T-helper 2 cell (primary cell): Measurements from ENCODE around the gene CD300LG.

ENCODE experiments used
- DNase-seq, 5 experiments: peaks; one replicate each; pipeline versions ENCODE4 v3.0.0 to v3.0.0-alpha.2; 2012 to 2022

The CD300LG gene

DNA sequence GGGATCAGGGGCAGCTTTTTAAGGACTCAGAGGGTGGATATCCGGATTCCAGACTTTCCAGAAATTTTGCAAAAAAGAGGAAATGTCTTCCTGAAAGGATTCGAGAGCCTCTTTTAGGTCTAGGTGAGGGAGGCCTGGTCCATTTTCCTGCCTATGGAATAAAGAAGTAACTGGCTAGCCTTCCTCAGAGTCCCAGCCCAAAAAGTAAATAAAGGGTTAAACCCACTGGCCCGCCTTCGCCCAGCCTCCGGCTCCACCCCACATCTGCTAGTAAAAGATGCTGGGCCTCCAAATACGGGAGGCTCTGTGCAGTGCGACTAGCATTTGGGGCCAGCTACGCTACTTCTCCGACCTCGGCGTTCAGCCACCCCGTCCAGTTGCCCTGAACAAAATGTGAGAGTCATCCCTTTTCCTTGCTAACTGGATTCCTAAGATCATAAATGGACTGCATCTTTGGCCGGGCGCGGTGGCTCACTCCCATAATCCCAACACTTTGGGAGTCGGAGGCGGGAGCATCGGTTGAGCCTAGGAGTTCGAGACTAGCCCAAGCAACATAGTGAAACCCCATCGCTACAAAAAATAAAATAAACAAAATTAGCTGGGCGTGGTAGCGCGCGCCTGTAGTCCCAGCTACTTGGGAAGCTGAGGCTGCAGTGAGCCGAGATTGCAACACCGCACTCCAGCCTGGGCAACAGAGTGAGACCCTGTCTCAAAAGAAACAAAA is 61.2 kb downstream of the CD300LG start:
- peak in 4 of 5 experiments; percentile 29 to 52 (median 37) for DNase-seq

GRCh38 chr17:43909537-43910231 is 62.7 kb downstream of the CD300LG start:
- DNase-seq, result no peak

- no peak for DNase-seq
These were observed 64.9 kb downstream of the CD300LG start for GRCh38 chr17:43911904-43912303.

DNA sequence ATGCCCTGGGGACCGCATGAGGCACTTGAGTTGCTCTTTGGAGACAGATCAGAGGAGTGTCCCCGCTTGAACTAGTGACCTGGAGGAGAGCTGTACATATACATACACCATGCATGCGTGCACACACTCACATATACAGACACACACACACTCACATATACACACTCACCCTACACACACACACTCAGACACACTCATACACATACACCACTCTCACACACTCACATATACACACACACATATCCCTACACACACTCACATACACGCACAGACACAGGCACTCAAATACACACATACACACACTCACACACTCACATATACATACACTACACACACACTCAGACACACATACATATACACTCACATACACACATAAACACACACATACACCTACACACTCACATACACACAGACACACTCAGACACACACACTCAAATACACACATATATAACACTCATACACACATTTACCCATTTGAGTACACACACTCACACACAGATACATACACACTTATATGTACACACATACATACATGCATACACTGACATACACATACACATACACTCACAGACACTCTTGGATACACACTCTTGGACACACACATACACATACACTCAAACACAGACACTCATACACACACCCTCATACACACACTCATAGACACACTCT is 65.8 kb downstream of the CD300LG start:
- DNase-seq, result no peak
